K562 (cell line): ENCODE data around the gene ECE2. TPM values are rescaled to one million over a fixed set of nuclear protein-coding genes. Genes with fewer than 3 reads are reported as not detected.

Experiments
- GABPA ChIP-seq: fragments of 200-800 bp; sonication (Bioruptor generic); conservative IDR thresholded peaks from 2 replicates; pipeline ENCODE4 v1.6.1; 2016; ENCODE audit warnings: low read depth, missing genetic modification characterization, missing compliant biosample characterization
- KLF13 ChIP-seq: fragments of 450-650 bp; IDR thresholded peaks from 2 replicates; pipeline ENCODE4 v1.6.1; 2016; ENCODE audit warnings: missing genetic modification characterization, low read depth, mild to moderate bottlenecking, missing compliant biosample characterization, moderate library complexity, borderline replicate concordance
- MAFF ChIP-seq: IDR thresholded peaks from 2 replicates; pipeline ENCODE4 v1.6.1; 2012; ENCODE audit warnings: low read length, improper control_type of control experiment
- TAF1 ChIP-seq: IDR thresholded peaks from 2 replicates; pipeline ENCODE4 v1.6.1; 2011; ENCODE audit warnings: mild to moderate bottlenecking, low read length, moderate library complexity; ENCODE audit not compliant: insufficient read depth, control insufficient read depth, severe bottlenecking; ENCODE audit errors: extremely low read depth
- ZKSCAN8 ChIP-seq: fragments of 200-800 bp; sonication (Bioruptor generic); IDR thresholded peaks from 2 replicates; pipeline ENCODE4 v1.6.1; 2016; ENCODE audit warnings: missing genetic modification characterization, missing compliant biosample characterization
- polyA plus RNA-seq, 8 experiments: library from polyadenylated mRNA; depleted of rRNA in 4 of 8; stranded (reverse) in 5 of 8; unstranded in 3 of 8; fragments of >200 nt; fragmentation: Nextera tagmentation in 2 of 8; fragmentation: Illumina TruSeq in 1 of 8; extraction: Ambion mirVana in 2 of 8; extraction: Trizol in 1 of 8; gene quantifications; 2 replicates each; pipeline versions ENCODE4 v1.2.1 to v1.2.3, GENCODE V29; 2011 to 2014; ENCODE audit warnings: inconsistent platforms in 1 of 8, missing spikeins in 1 of 8
- total RNA-seq, 7 experiments: library from RNA; depleted of rRNA in 6 of 7; stranded (reverse); fragments of >200 nt in 6 of 7; fragmentation: Illumina TruSeq in 2 of 7; extraction: Trizol in 2 of 7; gene quantifications; 2 replicates each; pipeline versions ENCODE4 v1.2.1 to v1.2.3, GENCODE V29; 2011 to 2021; ENCODE audit warnings: low replicate concordance in 1 of 7
- TF ChIP-seq, protein P1 (sequence below), 2 experiments: fragments of 450-650 bp; IDR thresholded peaks; 2 replicates each; pipeline ENCODE4 v1.6.1; 2016; ENCODE audit warnings: mild to moderate bottlenecking in 2 of 2, borderline replicate concordance in 1 of 2, low read depth in 1 of 2, moderate library complexity in 1 of 2
- TF ChIP-seq, protein P2 (sequence below): fragments of 250-450 bp; sonication (Bioruptor Pico); IDR thresholded peaks from 2 replicates; pipeline ENCODE4 v1.8.0; 2021; ENCODE audit warnings: borderline replicate concordance, mild to moderate bottlenecking, moderate library complexity; ENCODE audit not compliant: poor library complexity, severe bottlenecking
- TF ChIP-seq, protein P3 (sequence below): fragments of 250-450 bp; sonication (Bioruptor Pico); IDR thresholded peaks from 2 replicates; pipeline ENCODE4 v1.5.0; 2022; ENCODE audit warnings: mild to moderate bottlenecking
- TF ChIP-seq, protein P4 (sequence below): sonication (generic); formaldehyde crosslinking; IDR thresholded peaks from 2 replicates; pipeline ENCODE4 v1.8.0; 2023; ENCODE audit warnings: mild to moderate bottlenecking, missing genetic modification reagents

Gene ECE2
- total and polyA plus RNA-seq, 9 of the 15 experiments (the other 6 are each of a cell fraction or from before 2014, with no cell fraction given): not detected

DNA sequence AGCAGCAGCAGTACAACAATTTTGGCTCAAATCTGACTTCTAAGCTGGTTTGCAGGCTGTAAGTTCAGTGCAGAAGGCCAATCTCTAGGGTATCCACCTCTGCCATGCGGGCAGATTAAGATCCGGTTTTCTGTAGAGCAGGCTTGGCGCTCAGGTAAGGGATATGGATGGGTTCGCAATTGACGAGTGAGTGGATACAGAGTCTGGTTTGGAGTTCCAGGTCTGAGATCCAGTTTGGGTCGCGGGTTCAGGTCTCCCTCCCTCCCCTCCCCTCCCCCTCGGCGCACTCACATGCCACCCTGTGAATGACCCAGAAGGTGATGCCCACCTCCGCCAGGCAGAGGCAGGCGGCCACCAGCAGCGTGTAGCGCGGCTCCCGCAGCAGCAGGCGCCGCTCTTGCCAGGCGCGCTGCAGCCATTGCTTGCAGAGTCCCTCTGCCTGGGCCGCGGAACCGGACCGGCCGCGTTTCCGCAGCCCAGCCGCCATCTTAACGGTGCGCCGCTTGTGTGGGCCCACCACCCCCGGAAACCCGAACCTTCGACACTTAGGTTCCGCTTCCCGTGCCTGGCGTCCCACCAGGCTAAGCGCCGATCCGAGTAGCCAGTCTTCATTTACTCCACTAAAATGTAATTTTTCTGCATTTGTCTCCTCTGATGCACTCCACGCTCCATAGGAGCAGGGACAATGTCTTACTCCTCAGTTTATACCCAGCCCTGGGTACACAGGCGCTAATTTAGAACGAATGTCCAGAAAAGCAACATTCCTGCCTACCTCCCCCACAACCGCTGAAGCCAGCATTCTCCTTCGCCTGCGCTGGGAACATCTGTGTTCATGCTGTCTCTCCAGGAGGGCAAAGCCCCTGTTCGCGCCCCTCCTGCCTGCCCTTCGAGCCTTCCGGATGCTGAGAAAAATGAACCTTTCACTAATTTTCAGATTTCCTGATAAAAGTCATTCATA is 27.1 kb upstream of the ECE2 start, which contains the start of gene ALG3 (continued):
- TF ChIP-seq, protein P1, sequence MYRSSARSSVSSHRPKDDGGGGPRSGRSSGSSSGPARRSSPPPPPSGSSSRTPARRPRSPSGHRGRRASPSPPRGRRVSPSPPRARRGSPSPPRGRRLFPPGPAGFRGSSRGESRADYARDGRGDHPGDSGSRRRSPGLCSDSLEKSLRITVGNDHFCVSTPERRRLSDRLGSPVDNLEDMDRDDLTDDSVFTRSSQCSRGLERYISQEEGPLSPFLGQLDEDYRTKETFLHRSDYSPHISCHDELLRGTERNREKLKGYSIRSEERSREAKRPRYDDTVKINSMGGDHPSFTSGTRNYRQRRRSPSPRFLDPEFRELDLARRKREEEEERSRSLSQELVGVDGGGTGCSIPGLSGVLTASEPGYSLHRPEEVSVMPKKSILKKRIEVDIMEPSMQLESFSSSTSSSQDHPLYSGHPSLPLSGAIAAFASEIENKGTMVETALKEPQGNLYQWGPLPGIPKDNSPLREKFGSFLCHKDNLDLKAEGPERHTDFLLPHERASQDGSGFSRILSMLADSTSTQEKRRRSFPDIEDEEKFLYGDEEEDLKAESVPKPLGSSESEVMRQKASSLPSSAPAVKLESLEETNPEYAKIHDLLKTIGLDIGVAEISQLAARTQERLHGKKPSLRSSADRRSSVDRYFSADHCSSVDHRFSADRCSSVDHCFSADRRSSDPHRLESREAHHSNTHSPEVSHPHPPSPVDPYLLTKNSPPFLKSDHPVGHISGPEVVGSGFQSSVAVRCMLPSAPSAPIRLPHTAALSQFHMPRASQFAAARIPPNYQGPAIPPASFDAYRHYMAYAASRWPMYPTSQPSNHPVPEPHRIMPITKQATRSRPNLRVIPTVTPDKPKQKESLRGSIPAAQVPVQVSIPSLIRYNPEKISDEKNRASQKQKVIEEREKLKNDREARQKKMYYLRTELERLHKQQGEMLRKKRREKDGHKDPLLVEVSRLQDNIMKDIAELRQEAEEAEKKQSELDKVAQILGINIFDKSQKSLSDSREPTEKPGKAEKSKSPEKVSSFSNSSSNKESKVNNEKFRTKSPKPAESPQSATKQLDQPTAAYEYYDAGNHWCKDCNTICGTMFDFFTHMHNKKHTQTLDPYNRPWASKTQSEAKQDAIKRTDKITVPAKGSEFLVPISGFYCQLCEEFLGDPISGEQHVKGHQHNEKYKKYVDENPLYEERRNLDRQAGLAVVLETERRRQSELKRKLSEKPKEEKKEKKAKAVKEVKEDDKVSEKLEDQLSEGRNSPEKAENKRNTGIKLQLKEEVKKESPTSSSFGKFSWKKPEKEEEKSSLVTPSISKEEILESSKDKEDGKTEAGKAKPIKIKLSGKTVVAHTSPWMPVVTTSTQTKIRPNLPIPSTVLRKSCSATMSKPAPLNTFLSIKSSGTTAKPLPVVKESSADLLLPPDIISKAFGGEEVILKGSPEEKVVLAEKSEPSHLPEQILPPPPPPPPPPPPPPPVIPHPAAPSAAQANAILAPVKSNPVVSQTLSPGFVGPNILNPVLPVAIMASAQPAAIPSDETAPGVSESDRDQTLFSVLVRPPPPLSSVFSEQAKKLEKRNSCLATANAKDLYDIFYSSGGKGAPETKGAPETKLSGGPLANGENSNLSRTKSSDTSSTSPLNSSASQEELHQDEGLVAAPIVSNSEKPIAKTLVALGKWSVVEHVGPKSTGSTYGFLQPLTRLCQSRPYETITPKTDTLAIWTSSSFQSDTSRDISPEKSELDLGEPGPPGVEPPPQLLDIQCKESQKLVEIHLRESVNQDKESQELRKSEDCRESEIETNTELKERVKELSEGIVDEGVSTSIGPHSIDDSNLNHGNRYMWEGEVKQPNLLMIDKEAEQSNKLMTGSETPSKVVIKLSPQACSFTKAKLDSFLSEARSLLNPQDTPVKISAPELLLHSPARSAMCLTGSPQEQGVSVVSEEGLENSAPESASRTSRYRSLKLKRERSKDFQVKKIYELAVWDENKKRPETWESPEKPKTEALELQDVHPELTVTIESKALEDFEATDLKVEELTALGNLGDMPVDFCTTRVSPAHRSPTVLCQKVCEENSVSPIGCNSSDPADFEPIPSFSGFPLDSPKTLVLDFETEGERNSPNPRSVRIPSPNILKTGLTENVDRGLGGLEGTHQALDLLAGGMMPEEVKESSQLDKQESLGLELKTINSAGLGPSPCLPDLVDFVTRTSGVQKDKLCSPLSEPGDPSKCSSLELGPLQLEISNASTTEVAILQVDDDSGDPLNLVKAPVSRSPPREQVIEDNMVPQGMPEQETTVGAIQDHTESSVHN (IDR thresholded peaks at IDR 0.05; ENCODE audit: borderline replicate concordance in 1 of 2, low read depth in 1 of 2): no peak
- TF ChIP-seq, protein P2, sequence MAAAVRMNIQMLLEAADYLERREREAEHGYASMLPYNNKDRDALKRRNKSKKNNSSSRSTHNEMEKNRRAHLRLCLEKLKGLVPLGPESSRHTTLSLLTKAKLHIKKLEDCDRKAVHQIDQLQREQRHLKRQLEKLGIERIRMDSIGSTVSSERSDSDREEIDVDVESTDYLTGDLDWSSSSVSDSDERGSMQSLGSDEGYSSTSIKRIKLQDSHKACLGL (CRISPR knock-in tag): peak; percentile 86
- TF ChIP-seq, protein P3, sequence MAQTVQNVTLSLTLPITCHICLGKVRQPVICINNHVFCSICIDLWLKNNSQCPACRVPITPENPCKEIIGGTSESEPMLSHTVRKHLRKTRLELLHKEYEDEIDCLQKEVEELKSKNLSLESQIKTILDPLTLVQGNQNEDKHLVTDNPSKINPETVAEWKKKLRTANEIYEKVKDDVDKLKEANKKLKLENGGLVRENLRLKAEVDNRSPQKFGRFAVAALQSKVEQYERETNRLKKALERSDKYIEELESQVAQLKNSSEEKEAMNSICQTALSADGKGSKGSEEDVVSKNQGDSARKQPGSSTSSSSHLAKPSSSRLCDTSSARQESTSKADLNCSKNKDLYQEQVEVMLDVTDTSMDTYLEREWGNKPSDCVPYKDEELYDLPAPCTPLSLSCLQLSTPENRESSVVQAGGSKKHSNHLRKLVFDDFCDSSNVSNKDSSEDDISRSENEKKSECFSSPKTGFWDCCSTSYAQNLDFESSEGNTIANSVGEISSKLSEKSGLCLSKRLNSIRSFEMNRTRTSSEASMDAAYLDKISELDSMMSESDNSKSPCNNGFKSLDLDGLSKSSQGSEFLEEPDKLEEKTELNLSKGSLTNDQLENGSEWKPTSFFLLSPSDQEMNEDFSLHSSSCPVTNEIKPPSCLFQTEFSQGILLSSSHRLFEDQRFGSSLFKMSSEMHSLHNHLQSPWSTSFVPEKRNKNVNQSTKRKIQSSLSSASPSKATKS (CRISPR knock-in tag): no peak
- TF ChIP-seq, protein P4, sequence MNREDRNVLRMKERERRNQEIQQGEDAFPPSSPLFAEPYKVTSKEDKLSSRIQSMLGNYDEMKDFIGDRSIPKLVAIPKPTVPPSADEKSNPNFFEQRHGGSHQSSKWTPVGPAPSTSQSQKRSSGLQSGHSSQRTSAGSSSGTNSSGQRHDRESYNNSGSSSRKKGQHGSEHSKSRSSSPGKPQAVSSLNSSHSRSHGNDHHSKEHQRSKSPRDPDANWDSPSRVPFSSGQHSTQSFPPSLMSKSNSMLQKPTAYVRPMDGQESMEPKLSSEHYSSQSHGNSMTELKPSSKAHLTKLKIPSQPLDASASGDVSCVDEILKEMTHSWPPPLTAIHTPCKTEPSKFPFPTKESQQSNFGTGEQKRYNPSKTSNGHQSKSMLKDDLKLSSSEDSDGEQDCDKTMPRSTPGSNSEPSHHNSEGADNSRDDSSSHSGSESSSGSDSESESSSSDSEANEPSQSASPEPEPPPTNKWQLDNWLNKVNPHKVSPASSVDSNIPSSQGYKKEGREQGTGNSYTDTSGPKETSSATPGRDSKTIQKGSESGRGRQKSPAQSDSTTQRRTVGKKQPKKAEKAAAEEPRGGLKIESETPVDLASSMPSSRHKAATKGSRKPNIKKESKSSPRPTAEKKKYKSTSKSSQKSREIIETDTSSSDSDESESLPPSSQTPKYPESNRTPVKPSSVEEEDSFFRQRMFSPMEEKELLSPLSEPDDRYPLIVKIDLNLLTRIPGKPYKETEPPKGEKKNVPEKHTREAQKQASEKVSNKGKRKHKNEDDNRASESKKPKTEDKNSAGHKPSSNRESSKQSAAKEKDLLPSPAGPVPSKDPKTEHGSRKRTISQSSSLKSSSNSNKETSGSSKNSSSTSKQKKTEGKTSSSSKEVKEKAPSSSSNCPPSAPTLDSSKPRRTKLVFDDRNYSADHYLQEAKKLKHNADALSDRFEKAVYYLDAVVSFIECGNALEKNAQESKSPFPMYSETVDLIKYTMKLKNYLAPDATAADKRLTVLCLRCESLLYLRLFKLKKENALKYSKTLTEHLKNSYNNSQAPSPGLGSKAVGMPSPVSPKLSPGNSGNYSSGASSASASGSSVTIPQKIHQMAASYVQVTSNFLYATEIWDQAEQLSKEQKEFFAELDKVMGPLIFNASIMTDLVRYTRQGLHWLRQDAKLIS (CRISPR knock-in tag): no peak; the same call in 1 of the 2 replicates
- TF ChIP-seq ZKSCAN8 (CRISPR knock-in tag): no peak
- TF ChIP-seq GABPA (tag): peak; percentile 94
- TF ChIP-seq TAF1: peak; percentile 99
- no peak for TF ChIP-seq KLF13 (tag)
- TF ChIP-seq MAFF: no peak
